AG09319 (cell line): ENCODE measurements around the gene WDR43.

Source experiments
- DNase-seq: peaks from one replicate; pipeline ENCODE4 v3.0.0-alpha.2; 2010; ENCODE audit warnings: low read depth; ENCODE audit errors: extremely low read depth
- CTCF ChIP-seq: IDR thresholded peaks from 2 replicates; pipeline ENCODE4 v1.5.1; 2011; ENCODE audit warnings: low read depth, mild to moderate bottlenecking, inconsistent platforms, low read length, moderate library complexity

Gene WDR43

GRCh38 chr2:28981620-28982376 is 87.3 kb downstream of the WDR43 start:
- no peak for TF ChIP-seq CTCF
- no peak for DNase-seq

GRCh38 chr2:28982381-28982950 is 88.0 kb downstream of the WDR43 start:
- TF ChIP-seq CTCF = no peak
- no peak for DNase-seq

GRCh38 chr2:28986429-28986828 is 92.0 kb downstream of the WDR43 start:
- TF ChIP-seq CTCF = no peak
- no peak for DNase-seq

GRCh38 chr2:28989973-28990372 is 95.5 kb downstream of the WDR43 start:
- no peak for DNase-seq
- TF ChIP-seq CTCF = no peak

- TF ChIP-seq CTCF = no peak
- no peak for DNase-seq
These were observed 96.0 kb downstream of the WDR43 start for GRCh38 chr2:28990445-28990844.

- peak; percentile 15 for DNase-seq
- no peak for TF ChIP-seq CTCF
These were observed 96.6 kb downstream of the WDR43 start for GRCh38 chr2:28991021-28991420.

- DNase-seq = no peak
- TF ChIP-seq CTCF = no peak
These were observed 97.0 kb downstream of the WDR43 start for GRCh38 chr2:28991460-28991859.
